Activated B cell treated with CpG ODN at 0.5 μM for 24 hours (primary cell): ENCODE measurements around the gene TAOK1. TPM values are rescaled to one million over a fixed set of nuclear protein-coding genes. Genes with fewer than 3 reads are reported as not detected.

Source experiments
- ATAC-seq: fragments of 200-7000 bp; cut with Tn5 transposase; one replicate; pipeline ENCODE4 v1.10.0; 2021; ENCODE audit warnings: low read depth, mild to moderate bottlenecking, moderate library complexity
- CTCF ChIA-PET: fragments of 350-600 bp; sonication (Branson Sonifier 250); formaldehyde crosslinking; loops from one replicate; lab custom pipeline; 2021; ENCODE audit warnings: antibody characterized with exemption; lab: Charles Lee
- POLR2A ChIA-PET: fragments of 350-600 bp; sonication (Branson Sonifier 250); formaldehyde crosslinking; loops from one replicate; lab custom pipeline; 2021; ENCODE audit warnings: antibody characterized with exemption; lab: Charles Lee
- DNase-seq: peaks from one replicate; pipeline ENCODE4 v3.0.0; 2022
- H3K27ac Mint-ChIP-seq: one replicate; pipeline ENCODE4 v1.8.0; 2020; ENCODE audit warnings: mixed read lengths
- H3K27me3 Mint-ChIP-seq: one replicate; pipeline ENCODE4 v1.8.0; 2021; ENCODE audit warnings: mixed read lengths
- H3K36me3 Mint-ChIP-seq: one replicate; pipeline ENCODE4 v1.8.0; 2021; ENCODE audit warnings: low read depth, mixed read lengths
- H3K4me1 Mint-ChIP-seq: one replicate; pipeline ENCODE4 v1.8.0; 2021; ENCODE audit warnings: mixed read lengths
- H3K4me3 Mint-ChIP-seq: one replicate; pipeline ENCODE4 v1.8.0; 2020; ENCODE audit warnings: mild to moderate bottlenecking, mixed read lengths
- H3K9me3 Mint-ChIP-seq: one replicate; pipeline ENCODE4 v1.8.0; 2020; ENCODE audit warnings: mixed read lengths
- CTCF ChIP-seq: fragments of 200-600 bp; IDR thresholded peaks from one replicate; pipeline ENCODE4 v1.8.0; 2022; ENCODE audit warnings: antibody characterized with exemption, mild to moderate bottlenecking
- intact Hi-C: fragments of 100-400 bp; cut with micrococcal nuclease; formaldehyde crosslinking; loops from one replicate; pipeline ENCODE4 v1.15.1; 2024
- total RNA-seq: library from RNA; stranded (reverse); gene quantifications from 2 replicates; pipeline ENCODE4 v1.2.3, GENCODE V29; 2022

Gene TAOK1
- total RNA-seq, 1 donor from 2014 or later: 55.5 TPM

GRCh38 chr17:29569245-29569950, 179.2 kb downstream of the TAOK1 start:
- Mint-ChIP-seq H3K9me3 (no peaks in the 10 kb centered on the region), H3K27ac (peak overlapping the region; percentile 75), H3K4me3 (peak overlapping the region; percentile 85), H3K4me1 (peaks cover 29% of the 10 kb centered on the region), H3K27me3 (no peaks in the 10 kb centered on the region), H3K36me3 (peaks cover 12% of the 10 kb centered on the region)
- no peak for ATAC-seq
- TF ChIP-seq CTCF: no peak
- DNase-seq: no peak
- intact Hi-C loops: loop anchor here (2.0 to 10.0 kb wide), 6 partner anchors 45 to 1743 kb away; partner anchors contain the start of genes EVI2B, NEK8, NUFIP2 and TLCD1
- CTCF ChIA-PET: interaction anchor here (1.5 to 3.3 kb wide), 3 partner anchors 11 to 200 kb away, joined by 8 to 11 read pairs (median 8); no protein-coding TSS in a partner anchor
- POLR2A ChIA-PET: interaction anchor here (0.6 to 1.7 kb wide), 6 partner anchors 9 to 281 kb away, joined by 3 to 8 read pairs (median 3); partner anchors contain the start of gene ANKRD13B

GRCh38 chr17:29570521-29570920, 180.4 kb downstream of the TAOK1 start:
- H3K27ac Mint-ChIP-seq: peak overlapping the region; percentile 10
- peak; percentile 6 for DNase-seq
- H3K4me3 Mint-ChIP-seq: peak overlapping the region; percentile 44

GRCh38 chr17:29571486-29571882, 181.3 kb downstream of the TAOK1 start:
- CTCF ChIA-PET: interaction anchor here (1.0 to 2.7 kb wide), 3 partner anchors 20 to 352 kb away, joined by 3 to 11 read pairs (median 3); no protein-coding TSS in a partner anchor

More at GRCh38 chr17:29570521-29570920, 180.4 kb downstream of the TAOK1 start:
- no peak for ATAC-seq
- H3K4me1 Mint-ChIP-seq: peaks cover 30% of the 10 kb centered on the region
- peaks cover 22% of the 10 kb centered on the region for H3K36me3 Mint-ChIP-seq
- H3K27me3 Mint-ChIP-seq: no peaks in the 10 kb centered on the region
- CTCF ChIA-PET: interaction anchor here (1.0 to 3.3 kb wide), 4 partner anchors 10 to 201 kb away, joined by 3 to 11 read pairs (median 8); no protein-coding TSS in a partner anchor
- H3K9me3 Mint-ChIP-seq: no peaks in the 10 kb centered on the region
- intact Hi-C loops: no loop called here
- POLR2A ChIA-PET: interaction anchor here (1.4 to 1.7 kb wide), 2 partner anchors 20 to 22 kb away, joined by 3 to 6 read pairs; partner anchors contain the start of gene ANKRD13B
- TF ChIP-seq CTCF: no peak

GRCh38 chr17:29571883-29572681, 181.9 kb downstream of the TAOK1 start:
- H3K27ac Mint-ChIP-seq: no peak overlapping the region
- no peak for ATAC-seq
- POLR2A ChIA-PET: interaction anchor here (0.5 to 1.5 kb wide), 5 partner anchors 43 to 235 kb away, joined by 4 to 6 read pairs (median 4); no protein-coding TSS in a partner anchor
- peak; percentile 15 for DNase-seq
- H3K4me3 Mint-ChIP-seq: peak overlapping the region; percentile 24
- no peak for TF ChIP-seq CTCF
- H3K9me3 Mint-ChIP-seq: no peaks in the 10 kb centered on the region
- CTCF ChIA-PET: interaction anchor here (0.7 to 3.1 kb wide), 8 partner anchors 12 to 423 kb away, joined by 3 to 17 read pairs (median 4); no protein-coding TSS in a partner anchor
- no peaks in the 10 kb centered on the region for H3K27me3 Mint-ChIP-seq
- H3K36me3 Mint-ChIP-seq: peaks cover 33% of the 10 kb centered on the region
- peaks cover 26% of the 10 kb centered on the region for H3K4me1 Mint-ChIP-seq
- intact Hi-C loops: no loop called here

More at GRCh38 chr17:29571486-29571882, 181.3 kb downstream of the TAOK1 start:
- H3K9me3 Mint-ChIP-seq: no peaks in the 10 kb centered on the region
- ATAC-seq (no peak), DNase-seq (peak; percentile 10)
- POLR2A ChIA-PET: no interaction called here
- peaks cover 26% of the 10 kb centered on the region for H3K4me1 Mint-ChIP-seq
- H3K36me3 Mint-ChIP-seq: peaks cover 30% of the 10 kb centered on the region
- H3K27me3 Mint-ChIP-seq: no peaks in the 10 kb centered on the region
- intact Hi-C loops: no loop called here
- no peak overlapping the region for H3K27ac Mint-ChIP-seq
- H3K4me3 Mint-ChIP-seq: no peak overlapping the region
- TF ChIP-seq CTCF: no peak
